ENCODE results near the gene LRPPRC. TPM values are rescaled to one million over a fixed set of nuclear protein-coding genes. Genes with fewer than 3 reads are reported as not detected.

Gene LRPPRC
- total RNA-seq, 4 donors from 2014 or later = 35.7 to 65.0 (median 53.2) TPM

GRCh38 chr2:43899589-43899988 lies 96.2 kb downstream of the LRPPRC start:
- TF ChIP-seq CTCF (IDR thresholded peaks at IDR 0.05) (no peak), POLR2A (IDR thresholded peaks at IDR 0.05) (no peak)
- Histone ChIP-seq H3K36me3 (peaks cover 3 to 99% (median 12%) of the 10 kb centered on the region in 3 donors), H3K4me3 (no peak overlapping the region), H3K27me3 (no peaks in the 10 kb centered on the region), H3K4me1 (no peaks in the 10 kb centered on the region), H3K9me3 (no peaks in the 10 kb centered on the region), H3K27ac (no peak overlapping the region)
- 82 to 83% methylated on average over 2 of the region's 2 CpGs for WGBS, 2 donors
- DNase-seq = no peak
- intact Hi-C loops (cut with DNase I) = no loop called here

- Histone ChIP-seq H3K4me3 (no peak overlapping the region), H3K27ac (no peak overlapping the region), H3K27me3 (no peaks in the 10 kb centered on the region), H3K9me3 (no peaks in the 10 kb centered on the region), H3K36me3 (peaks cover 3 to 99% (median 12%) of the 10 kb centered on the region in 3 donors), H3K4me1 (no peaks in the 10 kb centered on the region)
- TF ChIP-seq CTCF (IDR thresholded peaks at IDR 0.05) (no peak), POLR2A (IDR thresholded peaks at IDR 0.05) (no peak)
- intact Hi-C loops (cut with DNase I) = no loop called here
- WGBS, 2 donors = 88 to 90% methylated on average over 11 of the region's 11 CpGs
- DNase-seq = no peak
Measured at GRCh38 chr2:43898838-43899346, 96.9 kb downstream of the LRPPRC start.

- no peaks in the 10 kb centered on the region for H3K4me1 ChIP-seq
- TF ChIP-seq CTCF (IDR thresholded peaks at IDR 0.05) = peak in 1 of 6 experiments; percentile 23
- no peak for TF ChIP-seq POLR2A (IDR thresholded peaks at IDR 0.05)
- no peaks in the 10 kb centered on the region for H3K9me3 ChIP-seq
- 79% methylated on average over 9 to 11 of the region's 11 CpGs for WGBS, 2 donors
- intact Hi-C loops (cut with DNase I) = no loop called here
- no peak overlapping the region for H3K4me3 ChIP-seq
- no peaks in the 10 kb centered on the region for H3K27me3 ChIP-seq
- DNase-seq = no peak
- H3K27ac ChIP-seq = no peak overlapping the region
- peaks cover 3 to 99% (median 12%) of the 10 kb centered on the region in 3 donors for H3K36me3 ChIP-seq
Measured at GRCh38 chr2:43898134-43898837, 97.5 kb downstream of the LRPPRC start.

GRCh38 chr2:43897492-43897891 lies 98.3 kb downstream of the LRPPRC start:
- Histone ChIP-seq H3K4me1 (no peaks in the 10 kb centered on the region), H3K4me3 (no peak overlapping the region), H3K27me3 (no peaks in the 10 kb centered on the region), H3K9me3 (no peaks in the 10 kb centered on the region), H3K27ac (no peak overlapping the region), H3K36me3 (peaks cover 3 to 99% (median 17%) of the 10 kb centered on the region in 3 donors)
- TF ChIP-seq CTCF (IDR thresholded peaks at IDR 0.05) (no peak), POLR2A (IDR thresholded peaks at IDR 0.05) (no peak)
- 90 to 98% methylated on average over 6 of the region's 6 CpGs for WGBS, 2 donors
- DNase-seq = no peak
- intact Hi-C loops (cut with DNase I) = no loop called here

- Histone ChIP-seq H3K4me1 (no peaks in the 10 kb centered on the region), H3K4me3 (no peak overlapping the region), H3K36me3 (peaks cover 3 to 100% (median 18%) of the 10 kb centered on the region in 3 donors), H3K27ac (no peak overlapping the region), H3K9me3 (no peaks in the 10 kb centered on the region), H3K27me3 (no peaks in the 10 kb centered on the region)
- intact Hi-C loops (cut with DNase I) = no loop called here
- no peak for DNase-seq
- 100% methylated on average over 1 of the region's 1 CpG for WGBS, 2 donors
- TF ChIP-seq CTCF (IDR thresholded peaks at IDR 0.05) = no peak
- no peak for TF ChIP-seq POLR2A (IDR thresholded peaks at IDR 0.05)
Measured at GRCh38 chr2:43896906-43897305, 98.9 kb downstream of the LRPPRC start.
